ENCODE data around the gene TRPC4.

GRCh38 chr13:37627428-37627827 is 242.1 kb downstream of the TRPC4 start:
- no peak for TF ChIP-seq CTCF (IDR thresholded peaks at IDR 0.05; ENCODE audit: low read depth, low read length)
- TF ChIP-seq EZH2phosphoT487 (IDR thresholded peaks at IDR 0.05; ENCODE audit: low read depth): no peak

Measured in OCI-LY3 (cell line).